Stomach (tissue), 9 donors: ENCODE data around the gene SH3BGRL2. TPM values are rescaled to one million over a fixed set of nuclear protein-coding genes. Genes with fewer than 3 reads are reported as not detected.

Experiments used
- DNase-seq, 2 donors: peaks; one replicate each; pipeline versions ENCODE4 v3.0.0 to v3.0.0-alpha.2; 2013 to 2019
- H3K27ac ChIP-seq, 5 donors: fragments of 200-600 bp in 4 of 5; sonication (generic) in 4 of 5; one replicate each; pipeline ENCODE4 v1.5.1; 2013 to 2019; ENCODE audit warnings: mild to moderate bottlenecking in 1 of 5, moderate library complexity in 1 of 5
- H3K27me3 ChIP-seq, 3 donors: fragments of 200-600 bp; sonication (generic); one replicate each; pipeline ENCODE4 v1.5.1; 2017 to 2019; ENCODE audit warnings: mixed run types in 1 of 3
- H3K36me3 ChIP-seq, 4 donors: fragments of 200-600 bp; sonication (generic); 1 replicate in 3 of 4; 2 replicates in 1 of 4; pipeline ENCODE4 v1.5.1; 2016 to 2019
- H3K4me1 ChIP-seq, 4 donors: fragments of 200-600 bp; sonication (generic); one replicate each; pipeline ENCODE4 v1.5.1; 2016 to 2019
- H3K4me3 ChIP-seq, 4 donors: fragments of 200-600 bp; sonication (generic) in 3 of 4; one replicate each; pipeline ENCODE4 v1.5.1; 2016 to 2019; ENCODE audit warnings: mild to moderate bottlenecking in 1 of 4
- H3K9me3 ChIP-seq, 4 donors: fragments of 200-600 bp; sonication (generic); one replicate each; pipeline ENCODE4 v1.5.1; 2016 to 2019
- EP300 ChIP-seq: sonication (generic); formaldehyde crosslinking; IDR thresholded peaks from one replicate; pipeline ENCODE4 v1.6.1; 2017; ENCODE audit warnings: antibody characterized with exemption
- POLR2A ChIP-seq, 4 donors: fragments of 450-650 bp; IDR thresholded peaks; one replicate each; pipeline ENCODE4 v1.6.1; 2016; ENCODE audit warnings: antibody characterized with exemption in 4 of 4, control low read depth in 2 of 4, mild to moderate bottlenecking in 1 of 4, moderate library complexity in 1 of 4
- POLR2AphosphoS5 ChIP-seq, 3 donors: sonication (generic); formaldehyde crosslinking; IDR thresholded peaks; one replicate each; pipeline ENCODE4 v1.6.1; 2016; ENCODE audit warnings: antibody characterized with exemption in 3 of 3
- WGBS, 5 donors: extraction: QIAGEN DNeasy Blood & Tissue Kit in 3 of 5; methylation state at CpG; one replicate each; pipeline versions ENCODE4 v1.1.5 to v1.1.7; 2013 to 2018; 5-methylcytosine and 5-hydroxymethylcytosine counted together
- intact Hi-C: fragments of 100-400 bp; cut with DNase I; formaldehyde crosslinking; loops from one replicate; pipeline ENCODE4 v1.15.1; 2023; ENCODE audit warnings: low total_unique reads
- polyA plus RNA-seq, 3 donors: library from polyadenylated mRNA; stranded (reverse); fragments of 200-250 nt; gene quantifications; one replicate each; pipeline ENCODE4 v1.2.3, GENCODE V29; 2013
- total RNA-seq, 5 donors: library from RNA; depleted of rRNA; stranded (reverse); fragments of >200 nt; gene quantifications; one replicate each; pipeline versions ENCODE4 v1.1.0 to v1.2.3, GENCODE V29; 2014 to 2016
- TF ChIP-seq, protein P1 (sequence below), 7 experiments: fragments of 450-650 bp in 4 of 7; fragments of 200-600 bp in 3 of 7; sonication (generic) in 3 of 7; IDR thresholded peaks; one replicate each; pipeline ENCODE4 v1.5.1; 2016 to 2019; ENCODE audit warnings: antibody characterized with exemption in 7 of 7, control low read depth in 2 of 7, mild to moderate bottlenecking in 1 of 7
- donor health status: healthy with polysubstance abuse.
- donor health status: Bipolar disorder and iron deficiency.
- donor health status: healthy.

The SH3BGRL2 gene
- total and polyA plus RNA-seq, 8 donors: 14.8 to 225 (median 33.3) TPM

GRCh38 chr6:79719248-79719960 is 88.3 kb downstream of the SH3BGRL2 start:
- DNase-seq: peak; percentile 41 to 65
- Histone ChIP-seq H3K27ac (no peak overlapping the region), H3K4me3 (no peak overlapping the region), H3K9me3 (no peaks in the 10 kb centered on the region), H3K27me3 (peaks cover 0 to 5% (median 0%) of the 10 kb centered on the region in 3 donors), H3K4me1 (no peaks in the 10 kb centered on the region), H3K36me3 (no peaks in the 10 kb centered on the region)
- WGBS, 5 donors: 51 to 60% (median 52%) methylated on average over 6 of the region's 6 CpGs
- peak in 1 of 3 donors; percentile 29 for TF ChIP-seq POLR2AphosphoS5 (IDR thresholded peaks at IDR 0.05)
- no peak for TF ChIP-seq EP300
- intact Hi-C loops: no loop called here

GRCh38 chr6:79724816-79725215 is 93.7 kb downstream of the SH3BGRL2 start:
- no peaks in the 10 kb centered on the region for H3K36me3 ChIP-seq
- TF ChIP-seq EP300: no peak
- no peak for TF ChIP-seq POLR2A (IDR thresholded peaks at IDR 0.05)
- TF ChIP-seq, protein P1, sequence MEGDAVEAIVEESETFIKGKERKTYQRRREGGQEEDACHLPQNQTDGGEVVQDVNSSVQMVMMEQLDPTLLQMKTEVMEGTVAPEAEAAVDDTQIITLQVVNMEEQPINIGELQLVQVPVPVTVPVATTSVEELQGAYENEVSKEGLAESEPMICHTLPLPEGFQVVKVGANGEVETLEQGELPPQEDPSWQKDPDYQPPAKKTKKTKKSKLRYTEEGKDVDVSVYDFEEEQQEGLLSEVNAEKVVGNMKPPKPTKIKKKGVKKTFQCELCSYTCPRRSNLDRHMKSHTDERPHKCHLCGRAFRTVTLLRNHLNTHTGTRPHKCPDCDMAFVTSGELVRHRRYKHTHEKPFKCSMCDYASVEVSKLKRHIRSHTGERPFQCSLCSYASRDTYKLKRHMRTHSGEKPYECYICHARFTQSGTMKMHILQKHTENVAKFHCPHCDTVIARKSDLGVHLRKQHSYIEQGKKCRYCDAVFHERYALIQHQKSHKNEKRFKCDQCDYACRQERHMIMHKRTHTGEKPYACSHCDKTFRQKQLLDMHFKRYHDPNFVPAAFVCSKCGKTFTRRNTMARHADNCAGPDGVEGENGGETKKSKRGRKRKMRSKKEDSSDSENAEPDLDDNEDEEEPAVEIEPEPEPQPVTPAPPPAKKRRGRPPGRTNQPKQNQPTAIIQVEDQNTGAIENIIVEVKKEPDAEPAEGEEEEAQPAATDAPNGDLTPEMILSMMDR (IDR thresholded peaks at IDR 0.05): no peak
- TF ChIP-seq POLR2AphosphoS5 (IDR thresholded peaks at IDR 0.05): no peak
- 84 to 100% (median 90%) methylated on average over 2 of the region's 2 CpGs for WGBS, 5 donors
- H3K27ac ChIP-seq: no peak overlapping the region
- H3K9me3 ChIP-seq: no peaks in the 10 kb centered on the region
- H3K27me3 ChIP-seq: no peaks in the 10 kb centered on the region
- H3K4me3 ChIP-seq: no peak overlapping the region
- DNase-seq: no peak
- intact Hi-C loops: no loop called here
- H3K4me1 ChIP-seq: no peaks in the 10 kb centered on the region

GRCh38 chr6:79731471-79731870 is 100.3 kb downstream of the SH3BGRL2 start:
- H3K36me3 ChIP-seq: no peaks in the 10 kb centered on the region
- DNase-seq: no peak
- no peak overlapping the region for H3K4me3 ChIP-seq
- no peaks in the 10 kb centered on the region for H3K27me3 ChIP-seq
- WGBS, 5 donors: 80 to 92% (median 88%) methylated on average over 4 of the region's 4 CpGs
- no peak overlapping the region for H3K27ac ChIP-seq
- no peaks in the 10 kb centered on the region for H3K9me3 ChIP-seq
- no peaks in the 10 kb centered on the region for H3K4me1 ChIP-seq
- intact Hi-C loops: no loop called here
- TF ChIP-seq EP300: no peak
- TF ChIP-seq POLR2A (IDR thresholded peaks at IDR 0.05): no peak
- TF ChIP-seq POLR2AphosphoS5 (IDR thresholded peaks at IDR 0.05): no peak
- TF ChIP-seq, protein P1 (IDR thresholded peaks at IDR 0.05): no peak

- Histone ChIP-seq H3K36me3 (no peaks in the 10 kb centered on the region), H3K4me3 (no peak overlapping the region), H3K27me3 (no peaks in the 10 kb centered on the region), H3K4me1 (peaks cover 0 to 10% (median 0%) of the 10 kb centered on the region in 4 donors), H3K27ac (no peak overlapping the region), H3K9me3 (no peaks in the 10 kb centered on the region)
- 87 to 90% (median 89%) methylated on average over 4 of the region's 4 CpGs for WGBS, 5 donors
- no peak for DNase-seq
- intact Hi-C loops: no loop called here
- no peak for TF ChIP-seq POLR2A (IDR thresholded peaks at IDR 0.05)
- TF ChIP-seq EP300: no peak
- TF ChIP-seq POLR2AphosphoS5 (IDR thresholded peaks at IDR 0.05): no peak
- TF ChIP-seq, protein P1 (IDR thresholded peaks at IDR 0.05): no peak
Observed at GRCh38 chr6:79733388-79733787, 102.3 kb downstream of the SH3BGRL2 start.

DNA sequence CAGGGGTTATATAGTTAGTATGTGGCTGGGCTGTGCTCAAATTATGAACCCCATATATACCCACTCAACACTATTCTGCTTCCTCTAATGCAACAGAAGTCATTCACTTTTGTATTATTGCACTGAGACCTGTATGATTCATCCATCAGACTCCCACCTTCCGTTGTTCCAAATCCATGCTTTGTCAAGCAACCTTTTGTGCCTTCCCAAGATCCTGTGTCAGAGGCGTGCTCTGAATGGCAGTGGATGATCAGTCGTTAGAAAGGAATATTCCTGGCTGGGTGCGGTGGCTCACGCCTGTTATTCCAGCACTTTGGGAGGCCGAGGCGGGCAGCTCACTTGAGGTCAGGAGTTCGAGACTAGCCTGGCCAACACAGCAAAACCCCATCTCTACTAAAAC is 103.2 kb downstream of the SH3BGRL2 start:
- 92 to 97% (median 97%) methylated on average over 6 to 8 of the region's 8 CpGs for WGBS, 5 donors
- Histone ChIP-seq H3K27ac (no peak overlapping the region), H3K27me3 (no peaks in the 10 kb centered on the region), H3K4me1 (peaks cover 0 to 10% (median 0%) of the 10 kb centered on the region in 4 donors), H3K4me3 (no peak overlapping the region), H3K36me3 (no peaks in the 10 kb centered on the region), H3K9me3 (no peaks in the 10 kb centered on the region)
- DNase-seq: no peak
- intact Hi-C loops: no loop called here
- TF ChIP-seq, protein P1 (IDR thresholded peaks at IDR 0.05): no peak
- TF ChIP-seq EP300: no peak
- no peak for TF ChIP-seq POLR2A (IDR thresholded peaks at IDR 0.05)
